HG03521 (cell line): ENCODE measurements around the gene MARS1.
"Not testable (repeated sequence)": the region's sequence is repeated elsewhere in the genome, so short reads cannot be mapped to it uniquely, and the experiment has no call there.

Experiments
- ATAC-seq: cut with Tn5 transposase; IDR thresholded peaks from one replicate; pipeline ENCODE4 v1.9.1; 2021; ENCODE audit warnings: mild to moderate bottlenecking, moderate library complexity; ENCODE audit not compliant: unreplicated experiment

MARS1 gene

GRCh38 chr12:57547288-57548012 lies 59.6 kb downstream of the MARS1 start:
- no peak for ATAC-seq

GRCh38 chr12:57548013-57548315 lies 60.1 kb downstream of the MARS1 start:
- no peak for ATAC-seq

DNA sequence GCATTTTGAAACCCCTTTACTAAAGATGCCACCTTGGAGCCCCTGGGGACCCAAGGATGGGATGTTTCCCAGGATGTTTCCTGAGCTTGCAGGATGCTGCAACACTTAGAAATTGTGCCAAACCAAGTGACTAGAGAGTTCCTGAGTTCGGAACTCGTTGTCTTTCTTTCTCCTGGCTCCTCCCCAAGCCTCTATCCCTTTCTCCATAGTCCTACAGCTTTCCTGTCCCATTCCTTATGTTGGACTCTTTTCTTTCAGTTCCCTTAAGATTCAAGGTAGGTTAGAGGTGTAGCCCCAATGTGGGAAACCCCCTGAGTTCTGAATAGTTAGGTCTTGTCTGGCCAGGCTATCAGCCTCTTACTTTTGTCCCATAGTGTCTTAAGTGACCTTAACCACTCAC lies 60.6 kb downstream of the MARS1 start:
- no peak for ATAC-seq

DNA sequence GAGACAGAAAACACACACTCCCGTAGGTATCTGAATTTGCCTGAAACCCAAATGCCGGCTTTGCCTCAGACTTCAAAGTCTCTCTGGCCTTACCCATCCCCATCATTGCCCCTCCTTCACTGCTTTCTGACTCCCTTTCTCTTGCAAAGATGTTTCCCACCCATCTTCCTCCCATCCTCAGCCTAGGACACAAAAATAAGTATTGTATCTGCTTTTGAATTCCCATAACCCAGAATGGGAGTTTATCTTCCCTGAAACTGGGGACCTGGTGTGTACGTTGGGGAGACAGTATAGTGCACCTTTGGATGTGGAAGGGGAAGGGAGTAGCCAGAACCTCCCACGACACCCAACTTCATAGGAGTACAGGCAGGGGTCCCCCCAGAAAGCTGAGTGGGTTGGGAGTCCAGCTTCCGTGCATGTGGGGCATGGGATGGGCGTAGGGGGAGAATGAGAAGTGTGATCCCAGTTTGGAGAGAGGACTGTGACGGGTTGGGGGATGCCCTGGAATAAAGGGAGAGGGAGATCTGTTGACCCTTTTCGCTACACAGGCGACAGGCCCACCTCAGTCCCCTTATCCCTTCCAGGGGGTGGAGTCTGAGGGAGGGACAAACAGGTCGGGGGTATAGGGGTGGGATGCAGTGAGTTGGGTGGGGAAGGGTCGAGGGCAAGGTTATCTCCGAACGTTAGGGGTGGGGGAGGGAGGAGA lies 61.5 kb downstream of the MARS1 start:
- no peak for ATAC-seq

DNA sequence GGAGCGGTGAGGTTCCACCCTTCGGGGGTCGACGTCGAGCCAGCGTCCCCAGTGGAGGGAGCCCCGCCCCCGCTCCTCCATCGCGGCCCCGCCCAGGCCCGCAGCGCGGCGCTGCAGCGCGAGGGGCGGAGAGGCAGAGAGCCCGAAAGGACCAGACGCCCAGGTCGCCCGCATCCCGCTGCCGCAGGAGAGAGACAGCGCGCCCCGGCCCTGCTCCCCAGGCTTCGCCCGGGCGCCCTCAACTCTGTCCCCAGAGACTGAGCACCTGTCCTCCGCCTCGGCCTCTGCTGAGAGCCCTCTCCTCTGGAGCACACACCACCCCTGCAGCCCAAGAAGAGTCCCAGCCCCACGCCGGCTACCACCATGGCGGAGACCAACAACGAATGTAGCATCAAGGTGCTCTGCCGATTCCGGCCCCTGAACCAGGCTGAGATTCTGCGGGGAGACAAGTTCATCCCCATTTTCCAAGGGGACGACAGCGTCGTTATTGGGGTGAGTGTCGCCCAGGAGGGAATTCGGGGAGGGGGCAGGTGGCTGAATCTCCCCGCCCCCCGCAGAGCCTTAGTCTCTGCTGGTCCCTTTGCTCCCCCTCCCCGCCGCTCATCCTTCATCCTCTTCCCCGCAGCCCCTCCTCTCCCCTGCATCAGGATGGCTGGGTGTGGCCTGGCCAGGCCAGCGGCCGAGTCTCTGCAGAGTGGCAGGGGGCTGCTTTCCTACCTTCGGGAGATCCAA lies 62.2 kb downstream of the MARS1 start, which contains the start of gene KIF5A:
KIF5A (plus strand) TSS at position 136 of the 732 bp plus-strand sequence; CDS start at position 364, 228 bp downstream.
- ATAC-seq = no peak

DNA sequence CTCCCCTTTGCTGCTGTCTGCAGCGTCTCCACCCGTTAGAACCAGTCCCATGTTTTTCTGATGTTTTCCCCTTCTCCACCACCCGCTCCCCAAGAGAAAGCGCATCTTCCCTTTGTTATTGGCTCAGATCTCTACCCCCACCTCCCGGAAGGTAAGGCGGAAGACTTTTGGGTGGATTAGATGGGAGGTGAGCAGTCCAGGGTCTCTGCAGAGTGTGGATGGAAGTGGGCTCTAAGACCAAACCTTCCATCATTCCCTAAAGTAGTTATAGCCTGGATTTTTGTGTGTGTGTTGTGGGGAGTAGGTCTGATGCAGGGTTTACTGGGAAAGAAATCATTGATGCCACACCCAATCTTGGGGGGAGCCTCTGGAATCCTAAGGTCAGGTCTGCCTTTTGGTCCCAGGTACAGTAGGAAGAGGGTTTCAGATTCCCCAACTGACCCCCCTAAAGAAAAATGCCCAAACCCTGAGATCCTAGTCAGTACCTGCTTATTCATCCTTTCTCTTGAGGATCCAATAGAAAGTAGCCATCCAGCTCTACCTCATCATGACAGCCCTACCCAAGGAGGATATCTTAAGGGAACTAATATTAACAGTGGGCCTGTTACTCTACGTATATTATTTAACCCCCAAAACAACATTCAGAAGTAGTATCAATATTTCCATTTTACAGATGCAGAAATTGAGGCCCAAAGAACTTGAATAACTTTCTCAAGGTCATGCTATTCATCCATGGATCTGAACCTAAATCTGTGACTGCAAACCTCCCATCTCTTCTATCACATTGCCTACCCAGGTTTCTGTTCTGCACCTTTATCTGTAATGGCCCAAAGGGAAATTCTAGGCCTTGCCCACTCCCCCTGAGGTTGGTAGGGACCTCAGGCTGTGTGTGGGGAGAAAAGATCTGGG lies 63.0 kb downstream of the MARS1 start:
- ATAC-seq = no peak

DNA sequence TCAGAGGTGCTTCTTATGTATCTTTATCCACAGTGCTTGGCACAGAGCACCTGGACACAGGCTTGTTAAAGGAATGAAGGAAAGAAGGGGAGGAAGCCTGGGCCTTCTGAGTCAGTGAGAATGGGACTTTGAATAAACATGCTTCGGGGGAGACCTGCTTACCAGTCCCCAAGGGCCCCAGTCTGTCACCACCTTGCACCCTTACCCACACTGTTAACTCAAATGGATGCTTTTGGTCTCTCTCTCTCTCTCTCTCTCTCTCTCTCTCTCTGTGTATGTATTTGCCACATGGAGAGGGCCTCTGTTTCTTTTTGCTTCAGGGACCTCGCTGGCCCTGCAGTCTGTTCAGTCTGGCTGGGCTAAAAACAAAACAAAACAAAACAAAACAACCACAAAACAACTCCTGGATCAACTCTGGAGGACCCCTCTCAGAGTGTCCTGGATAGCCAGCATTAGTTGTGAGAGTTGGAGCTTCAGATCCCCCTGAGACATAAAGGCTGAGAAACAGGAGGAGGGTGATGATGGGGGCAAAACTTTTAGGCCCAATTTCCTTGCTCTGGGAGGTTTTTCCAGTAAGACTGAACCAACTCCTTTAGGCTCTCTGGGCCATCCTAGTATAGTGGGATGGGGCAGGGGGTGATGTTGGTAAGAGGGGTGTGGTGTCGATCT lies 63.9 kb downstream of the MARS1 start:
- no peak for ATAC-seq

GRCh38 chr12:57552306-57552651 lies 64.4 kb downstream of the MARS1 start:
- ATAC-seq = no peak

DNA sequence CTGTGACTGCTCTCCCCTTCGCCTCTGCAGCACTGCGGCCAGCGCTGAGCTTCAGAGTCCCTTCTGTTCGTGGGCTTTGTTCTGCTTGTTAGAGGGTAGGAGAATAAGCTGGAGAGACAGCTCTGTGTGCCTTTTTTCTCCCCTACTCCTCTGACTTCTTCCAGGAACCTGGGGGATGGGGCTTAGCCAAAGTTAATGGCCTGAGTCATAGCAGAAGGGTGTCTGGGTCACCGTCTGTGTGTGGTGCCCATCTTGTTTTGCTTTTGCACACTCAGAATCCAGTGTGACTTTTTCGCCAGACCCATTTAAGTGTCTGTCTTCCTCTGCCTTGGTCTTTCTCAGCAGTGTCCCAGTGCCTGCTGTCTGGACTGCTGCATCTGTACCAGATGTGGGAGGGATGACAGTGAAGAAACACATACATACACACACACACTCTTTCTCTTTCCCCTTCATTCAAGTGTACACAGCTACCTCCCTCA lies 65.0 kb downstream of the MARS1 start:
- ATAC-seq = no peak

GRCh38 chr12:57553343-57554202 lies 65.7 kb downstream of the MARS1 start:
- no peak for ATAC-seq

DNA sequence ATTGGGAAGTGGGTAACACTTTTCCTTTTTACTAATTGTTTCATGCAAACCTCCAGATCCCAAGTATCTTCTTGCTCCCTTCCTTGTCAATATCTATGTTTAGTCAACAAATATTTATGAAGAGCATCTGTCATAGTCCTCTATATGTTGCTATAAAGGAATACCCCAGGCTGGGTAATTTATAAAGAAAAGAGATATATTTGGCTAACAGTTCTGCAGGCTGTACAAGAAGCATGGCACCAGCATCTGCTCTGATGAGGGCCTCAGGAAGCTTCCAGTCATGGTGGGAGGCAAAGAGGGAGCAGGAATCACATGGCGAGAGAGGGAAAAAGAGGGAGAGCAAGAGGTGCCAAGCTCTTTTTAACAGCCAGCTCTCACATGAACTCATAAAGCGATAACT lies 66.6 kb downstream of the MARS1 start:
- no peak for ATAC-seq

DNA sequence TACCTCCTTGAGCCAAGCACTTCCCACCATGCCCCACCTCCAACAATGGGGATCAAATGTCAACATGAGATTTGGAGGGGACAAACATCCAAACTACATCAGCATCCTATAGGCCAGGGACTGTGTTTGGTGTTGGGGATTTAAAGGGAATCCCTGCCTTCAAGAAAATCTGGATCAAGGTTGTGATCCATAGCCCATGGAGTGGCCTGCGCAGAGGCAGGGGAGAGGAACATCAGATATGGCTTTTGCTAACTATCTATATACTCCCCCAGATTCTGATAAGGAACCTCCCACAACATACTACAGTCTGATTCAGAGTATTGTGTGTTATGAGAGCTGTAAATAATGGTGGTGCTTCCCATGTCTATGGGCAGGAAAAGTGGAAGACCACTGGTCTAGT lies 67.0 kb downstream of the MARS1 start:
- ATAC-seq = no peak

DNA sequence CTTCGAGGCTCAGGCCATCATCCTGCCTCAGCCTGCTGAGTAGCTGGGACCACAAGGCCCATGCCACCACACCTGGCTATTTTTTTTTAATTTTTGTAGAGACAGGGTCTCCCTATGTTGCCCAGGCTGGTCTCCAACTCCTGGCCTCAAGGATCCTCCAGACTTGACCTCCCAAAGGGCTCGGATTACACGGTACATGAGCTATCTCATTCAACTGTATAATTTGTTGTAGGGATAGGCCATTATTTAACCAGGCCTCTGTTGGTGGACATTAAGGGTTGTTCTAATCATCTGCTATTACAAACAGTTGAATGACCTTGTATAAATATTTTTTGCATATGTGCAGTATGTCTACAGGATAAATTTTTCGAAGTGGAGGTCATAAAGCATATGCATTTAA lies 71.0 kb downstream of the MARS1 start:
- ATAC-seq = no peak

- ATAC-seq = no peak
These were observed 72.6 kb downstream of the MARS1 start for GRCh38 chr12:57560516-57560915.

DNA sequence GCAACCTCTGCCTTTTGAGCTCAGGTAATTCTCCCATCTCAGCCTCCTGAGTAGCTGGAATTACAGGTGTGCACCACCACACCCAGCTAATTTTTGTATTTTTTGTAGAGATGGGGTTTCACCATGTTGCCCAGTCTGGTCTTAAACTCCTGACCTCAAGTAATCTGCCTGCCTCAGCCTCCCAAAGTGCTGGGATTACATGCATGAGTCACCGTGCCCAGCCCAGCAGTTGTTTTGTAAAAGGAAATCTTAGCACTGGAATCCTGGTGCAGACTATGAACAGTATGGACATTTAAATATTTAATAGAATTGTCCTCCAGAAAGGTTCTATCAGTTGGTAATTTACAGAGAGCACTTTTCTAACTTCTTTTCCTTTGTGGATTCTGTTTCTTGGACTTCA lies 73.2 kb downstream of the MARS1 start:
- not testable (repeated sequence) for ATAC-seq

DNA sequence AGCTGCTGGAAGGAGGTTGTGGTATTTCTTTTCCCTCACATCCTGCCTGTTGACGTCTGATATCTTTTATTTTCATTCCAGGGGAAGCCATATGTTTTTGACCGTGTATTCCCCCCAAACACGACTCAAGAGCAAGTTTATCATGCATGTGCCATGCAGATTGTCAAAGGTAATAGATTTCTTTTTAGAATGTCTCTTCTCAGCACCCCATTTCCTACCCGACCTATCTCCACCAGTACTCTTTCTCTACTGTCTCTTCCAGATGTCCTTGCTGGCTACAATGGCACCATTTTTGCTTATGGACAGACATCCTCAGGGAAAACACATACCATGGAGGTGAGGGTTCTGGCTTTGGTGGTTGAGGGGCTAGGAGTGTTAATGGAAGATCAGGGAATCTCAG lies 75.5 kb downstream of the MARS1 start:
- ATAC-seq = no peak

GRCh38 chr12:57564178-57564740 lies 76.4 kb downstream of the MARS1 start:
- no peak for ATAC-seq
